Measurements from ENCODE around the gene COA1.
A peak's percentile ranks its signal among the peaks of the same experiment; 100 is the strongest.

Gene COA1

GRCh38 chr7:43642897-43643630 lies 86.3 kb downstream of the COA1 start:
- Histone ChIP-seq H3K79me2 (no peaks in the 10 kb centered on the region), H3K4me1 (no peaks in the 10 kb centered on the region), H3K36me3 (ENCODE audit: control insufficient read depth, insufficient read depth, low read length) (no peaks in the 10 kb centered on the region), H3K27me3 (ENCODE audit: control insufficient read depth, insufficient read depth, low read length) (no peaks in the 10 kb centered on the region), H3K9me3 (ENCODE audit: control insufficient read depth, low read length) (no peaks in the 10 kb centered on the region), H3K4me3 (ENCODE audit: low read depth, low read length) (no peak overlapping the region), H3K9ac (no peak overlapping the region), H3K4me2 (ENCODE audit: low read length) (no peak overlapping the region), H2AFZ (no peak overlapping the region), H3K27ac (no peak overlapping the region)
- TF ChIP-seq CTCF (IDR thresholded peaks at IDR 0.05): no peak

DNA sequence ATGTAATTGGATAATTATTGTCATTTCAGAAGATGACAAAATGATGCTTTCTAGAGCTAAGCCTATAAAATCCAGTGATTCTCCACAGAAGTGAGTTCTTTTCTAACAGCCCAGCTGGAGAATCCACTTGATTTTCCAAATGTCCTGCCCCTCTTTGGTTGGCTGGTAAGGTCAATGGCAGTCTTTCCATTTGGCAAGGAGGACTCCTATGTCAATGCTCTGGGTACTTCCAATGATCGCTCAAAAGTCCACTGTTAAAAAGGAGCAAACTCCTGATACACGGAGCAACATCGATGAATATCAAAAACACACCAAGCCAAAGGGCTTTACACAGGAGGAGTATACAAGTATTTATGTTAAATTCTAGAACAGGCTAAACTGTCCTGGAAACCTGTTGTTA lies 88.6 kb downstream of the COA1 start:
- Histone ChIP-seq H3K4me3 (ENCODE audit: low read depth, low read length) (no peak overlapping the region), H3K4me1 (no peaks in the 10 kb centered on the region), H3K9ac (no peak overlapping the region), H3K27me3 (ENCODE audit: control insufficient read depth, insufficient read depth, low read length) (no peaks in the 10 kb centered on the region), H3K36me3 (ENCODE audit: control insufficient read depth, insufficient read depth, low read length) (no peaks in the 10 kb centered on the region), H2AFZ (no peak overlapping the region), H3K27ac (peak overlapping the region; percentile 50), H3K4me2 (ENCODE audit: low read length) (no peak overlapping the region), H3K9me3 (ENCODE audit: control insufficient read depth, low read length) (no peaks in the 10 kb centered on the region), H3K79me2 (no peaks in the 10 kb centered on the region)
- no peak for TF ChIP-seq CTCF (IDR thresholded peaks at IDR 0.05)

- no peaks in the 10 kb centered on the region for H3K36me3 ChIP-seq (ENCODE audit: control insufficient read depth, insufficient read depth, low read length)
- no peaks in the 10 kb centered on the region for H3K9me3 ChIP-seq (ENCODE audit: control insufficient read depth, low read length)
- no peak overlapping the region for H3K4me2 ChIP-seq (ENCODE audit: low read length)
- no peaks in the 10 kb centered on the region for H3K4me1 ChIP-seq
- no peaks in the 10 kb centered on the region for H3K27me3 ChIP-seq (ENCODE audit: control insufficient read depth, insufficient read depth, low read length)
- H3K9ac ChIP-seq: no peak overlapping the region
- peak overlapping the region; percentile 50 for H3K27ac ChIP-seq
- no peak for TF ChIP-seq CTCF (IDR thresholded peaks at IDR 0.05)
- no peaks in the 10 kb centered on the region for H3K79me2 ChIP-seq
- H3K4me3 ChIP-seq (ENCODE audit: low read depth, low read length): no peak overlapping the region
- no peak overlapping the region for H2AFZ ChIP-seq
Observed at GRCh38 chr7:43639858-43640491, 89.3 kb downstream of the COA1 start.

- Histone ChIP-seq H3K27me3 (ENCODE audit: control insufficient read depth, insufficient read depth, low read length) (no peaks in the 10 kb centered on the region), H2AFZ (no peak overlapping the region), H3K4me2 (ENCODE audit: low read length) (no peak overlapping the region), H3K9me3 (ENCODE audit: control insufficient read depth, low read length) (no peaks in the 10 kb centered on the region), H3K4me3 (ENCODE audit: low read depth, low read length) (no peak overlapping the region), H3K36me3 (ENCODE audit: control insufficient read depth, insufficient read depth, low read length) (no peaks in the 10 kb centered on the region), H3K27ac (no peak overlapping the region), H3K4me1 (no peaks in the 10 kb centered on the region), H3K9ac (no peak overlapping the region), H3K79me2 (no peaks in the 10 kb centered on the region)
- TF ChIP-seq CTCF (IDR thresholded peaks at IDR 0.05): no peak
Observed at GRCh38 chr7:43637114-43637806, 92.1 kb downstream of the COA1 start.

Data from parathyroid adenoma (tissue), 2 donors.